ENCODE measurements around the gene CDC42BPG.
A peak's percentile ranks its signal among the peaks of the same experiment; 100 is the strongest.
"Not testable (repeated sequence)": the region's sequence is repeated elsewhere in the genome, so short reads cannot be mapped to it uniquely, and the experiment has no call there.

The CDC42BPG gene

DNA sequence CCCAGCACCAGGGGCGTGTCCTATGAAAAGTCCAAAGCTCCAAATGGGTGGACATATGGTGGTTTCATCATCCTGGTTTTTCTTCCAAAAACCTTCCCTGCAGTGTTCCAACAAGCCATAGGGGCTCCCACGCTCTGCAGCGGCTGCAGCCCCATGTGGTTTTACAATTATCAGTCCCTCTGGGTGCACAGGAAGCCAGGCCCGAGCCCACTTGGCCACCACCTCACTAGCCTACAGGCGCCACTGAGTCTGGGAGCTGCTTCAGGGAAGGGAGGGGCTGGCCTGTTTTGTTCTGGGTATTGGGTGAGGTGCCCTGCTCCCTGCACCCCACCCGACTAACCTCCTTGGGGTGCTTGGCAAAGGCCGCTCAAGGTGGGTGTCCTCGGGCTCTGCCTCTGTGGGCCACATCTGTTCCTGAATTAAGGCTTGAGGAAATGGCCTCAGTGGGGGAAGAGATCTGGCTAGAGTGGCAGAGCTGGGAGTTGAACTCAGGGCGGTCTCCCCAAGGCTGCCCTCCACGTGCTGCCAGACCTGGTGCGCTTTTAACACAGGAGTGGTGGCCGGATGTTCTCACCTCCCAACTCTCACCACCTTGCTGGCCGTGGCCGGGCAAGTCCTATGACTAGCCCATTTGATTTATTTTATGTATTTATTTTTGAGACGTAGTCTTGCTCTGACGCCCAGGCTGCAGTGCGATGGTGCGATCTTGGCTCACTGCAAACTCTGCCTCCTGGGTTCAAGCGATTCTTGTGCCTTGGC lies 5.3 kb upstream of the CDC42BPG start:
- no peak for DNase-seq (ENCODE audit: low spot score)

DNA sequence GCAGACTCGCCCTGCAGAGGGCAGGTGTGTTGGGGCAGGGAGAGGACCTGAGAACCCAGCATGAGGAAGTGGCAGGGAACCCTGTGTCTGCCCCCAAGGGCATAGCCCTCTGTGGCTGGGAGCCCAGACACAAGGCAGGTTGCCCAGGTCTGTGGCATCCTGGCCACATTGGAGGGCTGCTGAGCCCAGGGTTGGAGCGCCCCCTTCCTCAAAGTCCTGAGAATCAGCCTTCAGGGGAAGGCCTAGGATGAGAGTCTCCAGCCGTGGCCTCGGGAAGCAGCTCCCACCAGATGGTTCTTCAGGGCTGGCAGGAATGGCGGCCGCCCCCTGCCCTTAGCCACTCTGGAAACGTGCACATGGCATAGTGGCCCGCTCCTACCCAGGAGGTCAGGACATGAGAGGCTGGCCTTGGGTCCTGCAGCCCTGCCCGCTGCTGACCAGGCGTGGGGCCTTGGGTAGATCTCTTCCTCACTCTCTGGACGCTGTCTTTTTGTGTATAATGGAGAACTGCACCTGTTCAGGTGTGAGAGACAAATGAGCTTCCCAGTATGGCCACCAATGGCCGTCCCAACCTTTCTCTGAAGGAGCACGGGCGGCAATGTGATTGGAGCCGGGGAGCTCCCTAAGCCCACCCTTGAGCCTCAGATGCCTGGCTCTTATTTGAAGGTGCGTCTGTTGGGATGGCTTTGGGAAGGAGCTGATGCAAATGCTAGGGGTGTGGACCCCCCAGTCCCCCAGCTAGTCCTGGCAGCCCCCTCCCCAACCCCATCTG lies 4.6 kb upstream of the CDC42BPG start:
- DNase-seq (ENCODE audit: low spot score), result no peak

DNA sequence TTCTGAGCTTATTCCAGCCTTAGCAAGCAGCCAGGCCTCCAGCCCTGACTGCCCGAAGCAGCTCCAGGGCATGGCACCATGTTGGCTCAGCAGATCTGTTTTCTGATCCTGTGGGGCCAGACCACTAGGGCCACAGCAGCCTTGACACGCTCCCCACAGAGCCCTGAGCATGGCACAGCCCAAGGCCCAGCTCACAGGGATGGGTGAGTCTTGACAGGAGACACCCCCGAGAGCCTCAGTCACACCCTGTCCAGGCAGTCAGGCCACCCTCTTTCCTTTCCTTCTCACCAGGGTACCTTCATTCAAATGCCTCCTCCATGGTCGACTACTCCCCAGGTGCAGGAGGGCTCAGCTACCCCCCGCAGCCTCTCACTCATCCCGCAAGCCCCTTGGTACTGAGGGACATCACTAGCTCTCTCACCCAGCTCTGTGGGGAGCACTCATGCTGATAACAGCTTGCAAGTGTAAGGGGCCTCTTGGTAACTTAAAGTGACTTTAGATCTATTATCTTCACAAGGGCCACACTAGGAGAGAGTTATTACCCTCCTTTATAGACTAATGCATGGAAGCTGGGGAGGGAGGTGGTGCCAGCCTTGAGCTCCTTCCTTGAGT lies 3.9 kb upstream of the CDC42BPG start:
- DNase-seq (ENCODE audit: low spot score), result no peak

DNA sequence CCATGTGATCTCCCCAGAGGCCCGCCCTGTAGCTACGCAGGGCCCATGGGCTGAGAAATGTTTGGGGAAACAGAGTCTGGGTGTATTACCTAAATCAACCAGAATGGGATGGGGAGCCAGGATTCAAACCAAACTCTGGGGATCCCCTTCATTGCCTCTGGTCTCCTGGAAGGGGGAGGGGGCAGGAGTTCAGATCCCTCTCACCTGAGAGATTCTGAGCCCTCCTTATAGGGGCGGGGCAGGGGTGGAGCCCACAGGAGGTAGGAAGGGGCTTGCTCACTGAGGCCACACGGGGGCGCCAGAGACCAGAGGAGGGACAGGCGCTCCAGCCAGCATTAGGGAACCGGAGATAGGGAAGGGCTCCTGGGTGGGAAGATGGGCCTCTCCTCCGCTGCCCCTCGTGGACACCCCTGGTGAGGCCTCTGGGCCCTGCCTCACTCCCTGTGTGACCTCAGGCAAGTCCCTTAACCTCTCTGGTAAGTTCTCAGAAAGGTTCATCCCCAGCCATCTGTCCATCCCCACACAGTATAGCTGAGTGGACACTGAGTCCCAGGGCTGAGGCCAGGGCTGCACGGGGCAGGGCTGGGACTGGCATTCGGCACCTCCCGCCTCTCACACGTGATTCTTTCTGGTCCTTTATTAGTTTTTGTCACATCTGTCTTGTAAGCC lies 2.7 kb upstream of the CDC42BPG start:
- peak; percentile 92 for DNase-seq (ENCODE audit: low spot score)

DNA sequence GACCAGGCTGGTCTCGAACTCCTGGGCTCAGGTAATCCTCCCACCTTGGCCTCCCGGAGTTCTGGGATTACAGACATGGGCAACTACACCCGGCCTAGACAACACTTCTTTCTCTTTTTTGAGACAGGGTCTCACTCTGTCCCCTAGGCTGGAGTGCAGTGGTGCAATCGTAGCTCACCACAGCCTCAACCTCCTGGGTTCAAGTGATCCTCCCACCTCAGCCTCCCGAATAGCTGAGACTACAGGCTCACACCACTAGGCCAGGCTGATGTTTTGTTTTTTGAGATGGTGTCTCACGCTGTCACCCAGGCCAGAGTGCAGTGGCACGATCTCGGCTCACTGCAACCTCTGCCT lies 1.3 kb upstream of the CDC42BPG start:
- not testable (repeated sequence) for DNase-seq (ENCODE audit: low spot score)

DNA sequence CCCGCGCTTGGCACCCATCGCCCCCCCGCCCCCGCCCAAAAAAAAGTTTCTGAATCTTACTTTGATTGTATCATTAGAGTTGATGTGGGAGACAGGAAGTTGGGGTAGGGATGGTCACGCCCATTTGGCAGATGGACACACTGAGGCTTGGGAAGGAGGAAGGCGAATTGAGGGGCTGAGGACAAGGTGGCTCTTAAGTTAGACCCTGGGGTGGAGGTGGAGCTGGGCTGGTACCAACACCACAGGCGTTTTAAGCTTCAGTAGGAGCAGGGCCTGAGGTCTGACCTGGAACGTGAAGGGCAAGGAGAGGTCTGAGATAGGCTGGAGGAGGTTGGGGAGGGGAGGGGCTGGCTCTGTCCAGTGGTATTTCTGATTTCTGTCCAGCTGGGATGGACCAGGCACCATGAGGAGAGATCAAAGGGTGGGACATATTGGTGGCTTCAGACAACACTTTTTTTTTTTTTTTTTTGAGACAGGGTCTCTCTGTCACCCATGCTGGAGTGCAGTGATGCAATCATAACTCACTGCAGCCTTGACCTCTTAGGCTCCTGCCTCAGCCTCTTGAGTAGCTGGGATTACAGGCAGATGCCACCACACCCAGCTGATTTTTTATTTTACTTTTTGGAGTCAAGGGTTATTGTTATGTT lies 799 bp upstream of the CDC42BPG start:
- DNase-seq (ENCODE audit: low spot score), result no peak

DNA sequence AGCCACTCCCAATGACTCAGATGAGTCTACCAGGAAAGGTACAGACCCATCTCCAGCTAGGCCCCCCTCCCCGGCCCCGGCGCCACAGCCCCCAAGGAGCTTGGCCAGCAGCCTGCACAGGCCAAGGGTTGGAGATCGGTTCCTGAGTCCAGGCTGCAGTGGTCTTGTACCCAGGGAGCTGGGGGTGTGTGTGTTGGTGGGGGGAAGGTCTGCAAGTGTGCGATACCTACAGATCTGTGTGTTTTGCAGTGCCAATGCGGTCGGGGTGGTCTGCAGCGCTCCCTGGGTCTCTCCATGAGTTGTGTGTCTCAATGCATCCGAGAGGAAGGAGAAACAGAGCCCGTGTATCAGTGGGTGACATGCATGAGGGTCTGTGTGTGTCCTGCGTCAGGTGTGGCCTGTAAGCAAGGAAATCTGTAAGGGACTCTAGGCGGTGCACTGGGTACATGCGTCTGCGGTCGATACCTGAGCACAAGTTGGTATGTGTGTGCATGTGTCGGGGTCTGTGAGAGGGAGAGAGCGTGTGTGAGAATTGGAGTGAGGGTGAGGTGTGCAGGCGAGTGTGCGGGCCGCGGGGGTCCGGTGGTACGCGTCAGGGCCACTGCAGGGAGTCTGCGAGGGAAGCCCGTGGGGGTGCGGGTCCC lies 645 bp downstream of the CDC42BPG start:
- DNase-seq (ENCODE audit: low spot score), result no peak

DNA sequence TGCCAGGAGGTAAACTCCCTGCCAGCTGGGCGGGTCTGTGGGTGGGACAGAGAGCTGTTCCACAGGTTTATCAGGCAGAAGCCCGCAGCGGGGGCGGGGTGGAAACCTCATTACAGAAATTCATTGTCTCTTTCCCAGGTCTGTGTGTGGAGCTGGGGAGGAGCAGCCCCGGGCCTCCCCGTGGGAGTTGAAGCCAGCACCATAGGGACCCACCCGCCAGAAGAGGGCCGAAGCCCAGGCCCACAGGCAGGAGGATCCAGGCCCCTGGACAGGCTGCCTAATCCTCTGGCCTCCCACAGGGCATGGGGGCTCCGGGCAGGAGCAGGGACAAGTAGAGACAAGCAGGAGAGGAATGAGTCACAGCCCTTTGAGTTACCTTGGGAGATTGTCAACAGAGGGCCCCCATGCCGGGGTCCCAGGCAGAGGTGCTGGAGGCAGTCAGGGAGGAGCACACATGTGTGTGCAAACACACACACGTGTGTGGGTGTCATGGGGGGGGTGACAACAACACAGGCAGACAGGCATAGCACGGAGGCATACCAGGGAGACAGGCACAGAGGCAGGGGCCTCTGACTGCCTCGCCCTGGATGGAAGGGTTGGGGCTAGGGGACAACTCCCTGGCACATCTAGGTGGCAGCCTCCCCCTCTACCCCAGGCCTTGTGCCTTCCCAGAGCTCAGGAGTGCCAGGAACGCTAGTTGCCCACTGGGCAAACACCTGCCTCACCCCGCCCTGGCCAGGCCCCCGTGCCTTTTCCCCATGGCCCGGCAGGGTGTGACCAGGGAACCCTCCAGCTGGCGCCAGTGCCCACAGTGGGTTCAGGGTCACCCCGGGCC lies 1.4 kb downstream of the CDC42BPG start:
- no peak for DNase-seq (ENCODE audit: low spot score)

DNA sequence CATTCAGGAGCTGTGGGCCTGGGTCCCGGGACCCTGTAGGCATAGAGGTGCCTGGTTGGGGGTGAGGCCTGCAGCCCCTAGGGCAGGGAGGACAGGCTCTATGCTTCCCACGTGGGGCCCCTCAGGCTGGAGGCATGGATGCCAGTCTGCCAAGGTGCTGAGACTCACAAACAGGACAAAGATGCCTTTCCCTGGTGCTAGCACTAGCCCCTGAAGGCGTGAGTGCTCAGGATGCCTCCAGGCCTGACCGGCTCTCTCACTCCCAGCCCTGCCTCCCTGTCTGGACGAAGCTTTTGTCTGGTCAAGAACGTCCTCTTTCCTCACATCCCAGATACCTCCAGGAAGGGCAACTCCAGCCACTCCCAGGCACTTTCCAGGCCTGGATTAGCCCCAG lies 2.1 kb downstream of the CDC42BPG start:
- no peak for DNase-seq (ENCODE audit: low spot score)

DNA sequence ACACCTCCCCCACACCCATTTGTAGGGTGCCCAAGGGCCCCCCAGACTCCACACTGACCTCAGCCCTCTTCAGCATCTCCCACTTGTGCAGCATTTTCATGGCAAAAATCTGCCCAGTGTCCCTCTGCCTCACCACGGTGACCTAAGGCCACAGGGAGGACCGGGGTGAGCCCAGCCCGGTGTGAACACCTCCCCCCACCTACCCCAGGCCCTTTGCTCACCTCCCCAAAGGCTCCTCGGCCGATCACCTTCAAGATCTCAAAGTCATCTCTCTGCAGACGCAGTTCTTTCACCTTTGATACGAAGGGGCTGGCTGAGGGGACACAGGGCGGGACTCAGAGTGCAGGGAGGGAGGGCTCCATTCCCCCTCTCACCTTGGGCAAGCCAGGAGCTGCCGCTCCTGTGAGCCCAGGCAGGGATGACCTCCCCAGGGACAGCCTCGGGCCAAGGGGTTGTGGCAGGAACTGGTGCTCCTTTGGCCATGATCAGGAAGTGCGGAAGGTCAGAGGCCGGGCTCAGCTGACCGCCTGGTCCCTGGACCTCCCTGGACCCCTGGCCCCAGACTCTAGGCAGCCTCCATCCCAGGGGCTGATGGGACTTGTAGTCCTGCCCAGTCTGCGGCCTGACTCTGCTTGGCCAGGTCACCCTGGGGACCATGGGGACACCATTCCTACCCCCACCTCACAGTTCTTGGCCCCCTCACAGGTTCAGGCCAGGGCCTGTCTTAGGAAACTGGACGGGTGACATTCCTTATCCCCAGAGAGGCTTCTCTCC lies 2.7 kb downstream of the CDC42BPG start:
- no peak for DNase-seq (ENCODE audit: low spot score)

DNA sequence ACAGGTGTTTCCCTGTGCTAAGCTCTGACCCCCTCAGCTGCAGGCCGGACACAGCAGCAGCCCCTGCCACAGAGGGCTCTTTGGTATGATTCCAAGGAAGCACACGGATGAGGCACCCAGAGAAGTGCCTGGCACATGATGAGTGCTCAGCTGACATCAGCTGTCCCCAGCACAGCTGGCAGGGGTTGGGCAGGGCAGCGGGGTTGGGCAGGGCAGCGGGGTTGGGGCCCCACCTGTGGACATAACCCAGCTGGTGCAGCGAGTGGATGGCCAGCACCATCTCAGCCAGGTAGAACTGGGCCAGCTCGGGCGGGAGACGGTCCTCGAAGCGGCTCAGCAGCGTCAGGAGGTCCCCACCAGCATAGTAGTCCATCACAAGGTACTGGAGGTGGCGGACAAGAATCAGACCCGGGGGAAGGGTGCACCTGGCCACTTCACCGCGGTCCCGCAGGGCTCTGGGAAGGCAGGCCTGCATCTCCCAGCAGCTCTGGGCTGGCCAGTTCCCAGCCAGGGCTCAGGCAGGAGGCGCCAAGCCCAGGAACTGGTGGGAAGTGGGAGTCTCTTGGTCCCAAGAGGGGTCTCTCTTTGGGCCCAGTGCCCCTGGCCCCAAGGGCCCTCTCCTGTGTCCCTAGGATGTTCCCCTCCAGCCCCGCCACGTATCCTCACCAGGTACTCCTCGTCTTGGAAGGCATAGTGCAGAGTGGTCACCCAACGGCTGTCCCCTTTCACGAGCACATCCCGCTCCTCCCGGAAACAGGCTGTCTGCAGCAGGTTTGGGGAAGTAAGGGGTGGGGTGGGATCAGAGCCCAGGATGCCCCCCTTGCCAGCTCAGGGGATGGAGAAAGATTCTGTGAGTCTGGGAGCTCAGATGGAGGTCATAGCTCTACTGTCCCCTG lies 4.3 kb downstream of the CDC42BPG start:
- DNase-seq (ENCODE audit: low spot score), result no peak

DNA sequence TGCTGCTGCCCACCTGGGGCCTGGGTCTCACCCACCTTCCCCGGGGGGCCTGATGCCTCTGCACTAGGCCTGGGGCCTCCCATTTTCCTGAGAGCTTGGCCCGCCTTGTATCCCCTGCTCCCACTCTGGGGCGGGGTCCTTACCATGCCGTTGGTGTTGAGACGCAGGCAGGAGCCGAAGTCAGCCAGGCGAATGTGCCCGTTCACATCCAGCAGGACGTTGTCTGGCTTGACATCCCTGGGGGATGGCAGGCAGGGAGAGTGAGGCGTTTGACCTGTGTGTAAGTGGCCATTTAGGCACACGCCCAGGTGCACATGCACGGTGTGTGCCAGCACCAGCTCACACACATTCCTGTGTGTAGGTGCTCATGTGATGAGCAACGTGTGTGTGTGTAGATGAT lies 5.1 kb downstream of the CDC42BPG start:
- DNase-seq (ENCODE audit: low spot score), result no peak

DNA sequence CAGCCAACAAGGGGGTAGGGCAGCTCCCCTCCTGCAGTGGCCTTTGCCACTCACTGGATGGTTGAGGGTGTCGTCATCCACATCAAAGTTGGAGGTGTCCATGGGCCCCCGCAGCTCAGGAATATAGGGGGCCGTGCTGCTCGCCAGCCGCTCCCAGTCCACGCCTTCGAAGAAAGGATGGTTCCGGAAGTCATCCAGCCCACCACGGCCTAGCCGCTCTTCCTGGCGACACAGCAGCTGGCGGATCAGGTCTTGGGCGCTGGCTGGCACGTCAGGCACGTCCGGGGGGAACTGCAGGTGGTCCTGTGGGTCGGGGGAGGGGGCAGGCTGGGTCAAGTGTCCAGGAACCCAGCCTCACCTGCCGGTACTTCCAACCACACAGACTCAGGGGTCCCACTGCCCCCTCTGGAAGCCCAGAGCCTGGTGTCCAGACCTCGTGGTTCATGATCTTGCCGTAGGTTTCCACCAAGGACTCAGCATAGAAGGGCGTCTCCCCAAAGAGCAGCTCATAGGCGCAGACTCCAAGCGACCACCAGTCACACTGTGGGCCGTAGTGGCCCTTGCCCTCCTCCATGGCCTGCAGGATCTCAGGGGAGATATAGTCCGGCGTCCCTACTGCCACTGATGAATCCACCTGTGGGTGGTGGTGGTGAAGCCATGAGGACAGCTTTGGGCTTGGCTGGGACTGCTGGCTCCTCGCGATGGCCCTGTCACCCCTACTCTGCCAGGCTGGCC lies 5.7 kb downstream of the CDC42BPG start:
- DNase-seq (ENCODE audit: low spot score), result no peak

DNA sequence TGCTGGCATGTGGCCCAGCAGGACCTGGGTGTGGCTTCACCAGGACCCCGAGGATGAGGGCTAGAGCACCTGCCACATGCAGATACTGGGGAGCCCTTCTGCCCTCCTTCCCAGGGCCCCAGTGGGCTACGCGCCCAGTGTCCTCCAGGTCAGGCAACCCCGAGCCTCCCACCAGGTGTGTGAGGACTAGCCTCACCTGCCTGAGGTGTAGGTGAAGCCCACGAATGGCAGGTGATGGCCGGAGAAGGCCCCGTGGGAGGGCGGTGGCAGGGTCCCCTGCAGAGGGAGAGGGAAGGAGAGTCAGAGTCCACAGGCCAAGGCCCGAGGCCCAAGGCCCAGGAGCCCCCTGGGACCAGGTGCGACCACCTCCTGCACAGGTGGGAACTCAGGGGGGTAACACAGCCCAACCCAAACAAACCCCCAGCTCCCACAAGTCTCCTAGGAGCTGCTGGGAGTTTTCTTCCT lies 6.5 kb downstream of the CDC42BPG start:
- DNase-seq (ENCODE audit: low spot score), result no peak

DNA sequence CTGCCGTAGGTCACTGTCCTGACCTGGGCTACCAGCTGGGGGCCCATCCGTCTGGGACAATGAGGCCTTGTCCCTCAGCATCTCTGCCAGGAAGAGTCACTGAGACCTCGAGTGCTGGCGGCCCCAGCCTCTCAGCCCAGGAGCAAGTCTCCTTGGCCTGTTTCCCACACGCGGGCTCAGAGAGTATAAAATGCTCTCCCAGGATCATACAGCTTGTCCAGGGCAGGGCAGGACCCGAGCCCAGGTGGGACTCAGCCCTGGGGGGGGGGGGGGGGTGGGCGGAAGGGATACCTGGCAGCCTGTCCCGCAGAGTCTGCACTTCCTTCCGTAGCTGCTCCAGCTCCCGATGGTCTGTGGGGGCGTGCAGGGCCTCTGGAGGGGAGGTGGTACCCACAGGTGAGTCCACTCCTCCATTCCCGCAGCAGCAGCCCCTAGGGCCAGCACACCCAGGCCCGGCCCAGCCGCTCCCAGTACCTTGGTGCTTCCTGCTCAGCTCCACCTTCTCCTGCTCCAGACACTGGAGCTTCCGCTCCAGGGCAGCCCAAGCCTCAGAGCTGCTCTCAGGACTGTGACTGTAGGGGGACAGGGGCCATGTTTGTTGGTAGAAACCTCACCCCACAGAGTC lies 7.9 kb downstream of the CDC42BPG start:
- no peak for DNase-seq (ENCODE audit: low spot score)

DNA sequence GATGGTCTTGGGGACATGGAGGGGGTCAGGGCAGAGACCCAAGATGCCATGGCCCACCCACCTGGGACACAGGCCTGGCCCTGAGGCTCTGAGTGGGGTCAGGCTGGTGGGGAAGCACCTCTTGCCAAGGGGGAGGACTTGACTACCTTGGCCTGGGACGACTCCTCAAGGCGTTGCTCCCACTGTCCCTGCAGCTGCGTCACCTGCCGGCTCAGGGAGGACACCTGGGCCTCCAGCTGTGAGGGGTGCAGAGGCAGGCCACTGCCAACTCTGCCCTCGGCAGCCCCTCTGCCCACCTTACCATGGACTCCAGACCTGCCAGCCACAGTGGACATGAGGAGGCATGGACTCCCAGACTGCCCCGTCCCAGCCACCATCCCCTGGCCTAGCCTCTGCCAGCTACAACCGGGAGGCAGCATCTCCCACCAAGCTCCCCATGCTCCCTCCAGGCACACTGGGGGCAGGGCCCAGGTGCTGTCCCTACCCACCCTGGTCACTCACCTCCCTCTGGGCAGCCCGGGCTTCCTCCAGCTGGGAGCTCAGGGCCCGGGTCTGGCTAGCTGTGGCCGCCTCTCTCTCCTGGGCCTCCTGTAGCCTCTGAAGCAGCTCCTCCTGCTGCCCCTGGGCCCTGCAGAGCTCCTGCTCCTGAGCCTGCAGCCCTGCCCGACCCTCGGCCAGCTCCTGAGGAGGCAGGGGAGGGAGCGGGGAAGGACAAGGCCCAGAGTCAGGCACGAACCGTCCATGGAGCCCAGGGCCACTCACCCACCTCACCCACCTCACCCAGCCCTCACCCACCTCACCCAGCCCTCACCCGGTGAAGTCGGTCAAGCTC lies 8.6 kb downstream of the CDC42BPG start:
- no peak for DNase-seq (ENCODE audit: low spot score)
